Activated B cell treated with CpG ODN at 0.5 μM for 24 hours (primary cell): Measurements from ENCODE around the gene PABPN1. TPM values are rescaled to one million over a fixed set of nuclear protein-coding genes. Genes with fewer than 3 reads are reported as not detected.

Experiments
- ATAC-seq: fragments of 200-7000 bp; cut with Tn5 transposase; one replicate; pipeline ENCODE4 v1.10.0; 2021; ENCODE audit warnings: low read depth, mild to moderate bottlenecking, moderate library complexity
- CTCF ChIA-PET: fragments of 350-600 bp; sonication (Branson Sonifier 250); formaldehyde crosslinking; loops from one replicate; lab custom pipeline; 2021; ENCODE audit warnings: antibody characterized with exemption; lab: Charles Lee
- POLR2A ChIA-PET: fragments of 350-600 bp; sonication (Branson Sonifier 250); formaldehyde crosslinking; loops from one replicate; lab custom pipeline; 2021; ENCODE audit warnings: antibody characterized with exemption; lab: Charles Lee
- DNase-seq: peaks from one replicate; pipeline ENCODE4 v3.0.0; 2022
- H3K27ac Mint-ChIP-seq: one replicate; pipeline ENCODE4 v1.8.0; 2020; ENCODE audit warnings: mixed read lengths
- H3K27me3 Mint-ChIP-seq: one replicate; pipeline ENCODE4 v1.8.0; 2021; ENCODE audit warnings: mixed read lengths
- H3K36me3 Mint-ChIP-seq: one replicate; pipeline ENCODE4 v1.8.0; 2021; ENCODE audit warnings: low read depth, mixed read lengths
- H3K4me1 Mint-ChIP-seq: one replicate; pipeline ENCODE4 v1.8.0; 2021; ENCODE audit warnings: mixed read lengths
- H3K4me3 Mint-ChIP-seq: one replicate; pipeline ENCODE4 v1.8.0; 2020; ENCODE audit warnings: mild to moderate bottlenecking, mixed read lengths
- H3K9me3 Mint-ChIP-seq: one replicate; pipeline ENCODE4 v1.8.0; 2020; ENCODE audit warnings: mixed read lengths
- intact Hi-C: fragments of 100-400 bp; cut with micrococcal nuclease; formaldehyde crosslinking; loops from one replicate; pipeline ENCODE4 v1.15.1; 2024
- total RNA-seq: library from RNA; stranded (reverse); gene quantifications from 2 replicates; pipeline ENCODE4 v1.2.3, GENCODE V29; 2022
- TF ChIP-seq, protein P1 (sequence below): fragments of 200-600 bp; IDR thresholded peaks from one replicate; pipeline ENCODE4 v1.8.0; 2022; ENCODE audit warnings: antibody characterized with exemption, mild to moderate bottlenecking

PABPN1 gene
- total RNA-seq, 1 donor from 2014 or later: 264 TPM

DNA sequence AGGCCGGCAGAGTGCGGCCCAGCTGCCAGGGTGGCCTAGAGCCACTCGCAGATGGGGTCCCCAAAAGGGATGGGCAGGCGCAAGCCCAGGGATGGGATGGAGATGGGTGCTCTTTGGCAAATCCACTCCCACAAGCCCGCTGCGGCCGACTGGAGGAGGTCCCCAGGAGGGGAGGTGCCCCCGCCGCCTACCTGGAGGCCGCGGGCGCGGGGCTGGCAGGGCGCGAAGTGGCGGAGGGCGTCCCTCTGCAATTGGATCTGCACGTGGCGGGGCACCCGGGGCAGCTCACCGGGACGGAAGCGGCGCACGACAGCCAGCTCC, 19.3 kb upstream of the PABPN1 start:
- H3K36me3 Mint-ChIP-seq: peaks cover 19% of the 10 kb centered on the region
- intact Hi-C loops: loop anchor here (1.0 to 10.0 kb wide), 17 partner anchors 9 to 1995 kb away; partner anchors contain the start of genes ACIN1, C14orf119, CHMP4A and HOMEZ
- H3K27me3 Mint-ChIP-seq: no peaks in the 10 kb centered on the region
- POLR2A ChIA-PET: interaction anchor here (0.6 to 14.2 kb wide), 14 partner anchors 9 to 1128 kb away, joined by 3 to 339 read pairs (median 6); partner anchors contain the start of genes ACIN1, C14orf119, CBLN3 and HOMEZ
- H3K9me3 Mint-ChIP-seq: no peaks in the 10 kb centered on the region
- peak; percentile 8 for ATAC-seq
- DNase-seq: no peak
- H3K4me1 Mint-ChIP-seq: peaks cover 39% of the 10 kb centered on the region
- H3K4me3 Mint-ChIP-seq: peak overlapping the region; percentile 99
- CTCF ChIA-PET: interaction anchor here (0.5 to 3.6 kb wide), 6 partner anchors 16 to 233 kb away, joined by 3 to 38 read pairs (median 3); partner anchors contain the start of genes ACIN1, C14orf119, HOMEZ and PABPN1
- TF ChIP-seq, protein P1, sequence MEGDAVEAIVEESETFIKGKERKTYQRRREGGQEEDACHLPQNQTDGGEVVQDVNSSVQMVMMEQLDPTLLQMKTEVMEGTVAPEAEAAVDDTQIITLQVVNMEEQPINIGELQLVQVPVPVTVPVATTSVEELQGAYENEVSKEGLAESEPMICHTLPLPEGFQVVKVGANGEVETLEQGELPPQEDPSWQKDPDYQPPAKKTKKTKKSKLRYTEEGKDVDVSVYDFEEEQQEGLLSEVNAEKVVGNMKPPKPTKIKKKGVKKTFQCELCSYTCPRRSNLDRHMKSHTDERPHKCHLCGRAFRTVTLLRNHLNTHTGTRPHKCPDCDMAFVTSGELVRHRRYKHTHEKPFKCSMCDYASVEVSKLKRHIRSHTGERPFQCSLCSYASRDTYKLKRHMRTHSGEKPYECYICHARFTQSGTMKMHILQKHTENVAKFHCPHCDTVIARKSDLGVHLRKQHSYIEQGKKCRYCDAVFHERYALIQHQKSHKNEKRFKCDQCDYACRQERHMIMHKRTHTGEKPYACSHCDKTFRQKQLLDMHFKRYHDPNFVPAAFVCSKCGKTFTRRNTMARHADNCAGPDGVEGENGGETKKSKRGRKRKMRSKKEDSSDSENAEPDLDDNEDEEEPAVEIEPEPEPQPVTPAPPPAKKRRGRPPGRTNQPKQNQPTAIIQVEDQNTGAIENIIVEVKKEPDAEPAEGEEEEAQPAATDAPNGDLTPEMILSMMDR: no peak
- H3K27ac Mint-ChIP-seq: peak overlapping the region; percentile 86

DNA sequence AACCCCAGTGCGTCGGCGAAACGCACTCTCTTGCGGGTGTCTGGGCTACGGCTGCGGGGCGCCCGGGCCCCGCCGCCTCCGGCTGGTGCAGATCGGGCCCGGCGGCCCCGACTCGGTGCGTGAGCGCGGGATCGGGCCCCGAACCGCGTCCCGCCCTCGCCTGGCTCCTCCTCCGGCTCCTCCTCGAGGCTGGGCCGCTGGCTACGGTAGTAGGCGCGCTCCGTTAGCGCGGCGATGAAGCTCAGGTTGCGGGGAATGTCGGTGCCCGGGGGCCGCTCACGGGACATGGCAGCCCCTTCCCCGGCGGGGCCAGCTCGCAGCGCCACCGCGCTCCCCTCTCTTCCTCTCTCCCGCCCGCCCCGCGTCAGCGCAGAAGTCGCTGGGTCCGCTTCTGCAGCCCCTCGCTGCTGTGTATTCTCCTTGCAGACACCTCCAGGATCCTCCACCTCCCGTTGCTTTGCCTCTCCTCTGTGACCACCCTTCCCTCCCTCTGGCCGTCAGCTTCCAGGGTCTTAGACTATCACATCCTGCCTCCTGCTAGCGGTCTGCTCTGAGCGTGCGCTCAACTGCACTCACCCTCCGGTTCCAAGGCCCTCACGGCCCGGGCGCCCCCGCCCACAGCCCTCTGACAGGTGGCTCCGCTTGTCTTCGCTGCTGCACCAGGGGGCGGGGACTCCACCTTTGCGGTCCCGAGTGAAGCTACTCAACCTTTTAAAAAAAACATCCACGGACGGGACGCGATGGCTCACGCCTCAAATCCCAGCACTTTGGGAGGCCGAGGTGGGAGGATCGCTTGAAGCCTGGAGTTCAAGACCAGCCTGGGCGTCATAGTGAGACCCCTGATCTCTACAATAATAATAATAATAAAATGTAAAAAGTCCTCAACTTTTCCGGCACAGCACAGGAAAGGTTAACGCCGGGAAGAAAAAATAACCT, 18.7 kb upstream of the PABPN1 start, which contains the start of gene PPP1R3E:
PPP1R3E (minus strand) TSS at position 570 of the 936 bp plus-strand sequence; CDS start at position 287, 283 bp downstream.
- Mint-ChIP-seq H3K4me1 (peaks cover 45% of the 10 kb centered on the region), H3K27ac (peak within 1 kb of the TSS; percentile 97), H3K9me3 (no peaks in the 10 kb centered on the region), H3K27me3 (no peaks in the 10 kb centered on the region), H3K4me3 (peak within 1 kb of the TSS; percentile 99), H3K36me3 (peaks cover 14% of the 10 kb centered on the region)
- CTCF ChIA-PET: interaction anchor here (0.6 to 3.6 kb wide), 6 partner anchors 16 to 330 kb away, joined by 3 to 38 read pairs (median 3); partner anchors contain the start of genes HOMEZ and PABPN1
- TF ChIP-seq, protein P1: no peak
- DNase-seq: peak; percentile 74
- POLR2A ChIA-PET: interaction anchor here (0.5 to 14.2 kb wide), 13 partner anchors 8 to 1128 kb away, joined by 3 to 339 read pairs (median 5); partner anchors contain the start of genes ACIN1, C14orf119, CBLN3 and HOMEZ
- intact Hi-C loops: loop anchor here (1.0 to 10.0 kb wide), 9 partner anchors 50 to 1995 kb away; partner anchors contain the start of genes CHMP4A, OXA1L and SLC22A17
- peak; percentile 27 for ATAC-seq

DNA sequence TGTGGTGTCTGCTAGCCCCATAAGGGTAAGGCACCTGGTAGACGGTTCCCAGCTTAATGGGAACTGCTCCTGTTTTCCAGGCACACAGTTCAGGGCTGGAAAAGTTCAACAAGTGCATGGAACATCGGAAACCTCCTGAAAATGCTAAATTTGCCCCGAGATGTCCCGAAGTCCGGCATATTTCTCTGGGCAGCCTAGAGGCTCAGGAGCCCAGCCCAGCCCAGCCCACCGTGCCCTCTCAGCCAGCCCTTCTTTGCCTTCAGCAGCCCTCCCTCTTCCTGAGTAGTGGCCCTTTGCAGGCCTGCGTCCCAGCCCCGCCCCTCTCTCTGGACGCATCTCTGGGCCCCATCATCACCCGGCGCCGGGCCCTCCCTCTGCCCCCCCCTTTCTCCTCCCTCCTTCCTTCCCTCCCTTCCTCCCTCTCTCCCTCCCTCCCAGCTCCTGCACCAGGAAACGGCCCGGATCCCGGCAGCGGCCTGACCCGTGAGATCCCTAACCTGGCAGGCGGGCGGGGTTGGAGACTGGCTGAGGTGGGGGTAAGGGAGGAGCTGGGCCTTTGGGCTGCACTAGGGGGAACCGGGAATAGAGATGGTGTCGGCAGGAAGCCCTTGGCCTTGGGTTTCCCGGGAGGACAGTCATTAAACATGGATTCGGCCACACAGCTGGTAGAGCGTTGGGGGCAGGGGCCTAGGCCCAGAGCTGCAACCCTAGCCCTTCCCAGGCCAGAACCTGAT, 14.7 kb upstream of the PABPN1 start, which contains the start of gene BCL2L2:
BCL2L2 (plus strand) TSS at position 422 of the 734 bp plus-strand sequence. CDS start 935 bp downstream, outside the sequence.
- Mint-ChIP-seq H3K36me3 (peaks cover 9% of the 10 kb centered on the region), H3K4me3 (peak within 1 kb of the TSS; percentile 82), H3K9me3 (no peaks in the 10 kb centered on the region), H3K4me1 (peaks cover 37% of the 10 kb centered on the region), H3K27me3 (no peaks in the 10 kb centered on the region), H3K27ac (peak within 1 kb of the TSS; percentile 79)
- intact Hi-C loops: loop anchor here (1.0 to 10.0 kb wide), 2 partner anchors 15 to 922 kb away; partner anchors contain the start of gene PABPN1
- ATAC-seq: no peak
- TF ChIP-seq, protein P1: no peak
- DNase-seq: peak; percentile 41
- ChIA-PET POLR2A (interaction anchor here (0.6 to 14.2 kb wide), 5 partner anchors 10 to 708 kb away, joined by 3 to 339 read pairs (median 7); partner anchors contain the start of genes ACIN1, C14orf119 and PABPN1), CTCF (interaction anchor here (1.6 kb wide), 1 partner anchor 15 kb away, joined by 6 read pairs; the partner anchor contains the start of gene PABPN1)

DNA sequence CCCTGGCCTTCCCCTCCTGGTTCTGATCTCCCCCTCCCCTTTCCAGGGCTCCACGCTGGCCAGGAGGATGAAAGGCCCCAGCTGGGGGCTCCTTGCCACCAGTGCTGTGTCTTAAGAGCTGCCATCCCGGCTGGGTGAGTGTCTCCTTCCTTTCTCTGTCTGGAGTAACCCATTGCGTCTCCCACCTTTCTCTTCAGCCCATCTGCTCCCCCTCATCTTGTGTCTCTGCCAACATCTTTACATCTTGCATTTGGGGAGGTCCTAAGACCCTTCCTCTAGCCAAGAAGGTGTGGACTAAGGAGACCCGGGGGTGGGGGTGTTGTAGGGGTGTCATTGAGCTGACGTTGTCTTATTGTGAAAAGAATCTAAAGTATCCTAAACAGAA, 14.1 kb upstream of the PABPN1 start:
- intact Hi-C loops: loop anchor here (10.0 kb wide), 1 partner anchor 922 kb away; no protein-coding TSS in a partner anchor
- no peak for ATAC-seq

More for the DNA sequence above, 14.1 kb upstream of the PABPN1 start:
- peak overlapping the region; percentile 79 for H3K27ac Mint-ChIP-seq
- peak overlapping the region; percentile 82 for H3K4me3 Mint-ChIP-seq
- DNase-seq: no peak
- TF ChIP-seq, protein P1: no peak
- ChIA-PET POLR2A (interaction anchor here (0.6 to 14.2 kb wide), 5 partner anchors 10 to 707 kb away, joined by 3 to 339 read pairs (median 7); partner anchors contain the start of genes ACIN1, C14orf119 and PABPN1), CTCF (no interaction called here)
- no peaks in the 10 kb centered on the region for H3K27me3 Mint-ChIP-seq
- H3K9me3 Mint-ChIP-seq: no peaks in the 10 kb centered on the region
- H3K36me3 Mint-ChIP-seq: peaks cover 9% of the 10 kb centered on the region
- peaks cover 37% of the 10 kb centered on the region for H3K4me1 Mint-ChIP-seq
